KOPT-K1 (cell line): ENCODE results near the gene HERPUD1.

Experiments used
- H3K27ac ChIP-seq: fragments of 200-600 bp; sonication (generic); 2 replicates; pipeline ENCODE4 v1.5.1; 2016; ENCODE audit warnings: antibody characterized with exemption, mild to moderate bottlenecking, low read depth, low read length; ENCODE audit not compliant: poor library complexity, severe bottlenecking
- H3K36me3 ChIP-seq: fragments of 200-600 bp; sonication (generic); 2 replicates; pipeline ENCODE4 v1.5.1; 2017; ENCODE audit warnings: antibody characterized with exemption, mild to moderate bottlenecking, low read length, moderate library complexity; ENCODE audit not compliant: insufficient read depth
- H3K9me3 ChIP-seq: fragments of 200-600 bp; sonication (generic); 2 replicates; pipeline ENCODE4 v1.5.1; 2017; ENCODE audit warnings: antibody characterized with exemption, low read length, mild to moderate bottlenecking; ENCODE audit not compliant: insufficient read depth, poor library complexity, severe bottlenecking

HERPUD1 gene

GRCh38 chr16:56897026-56897799 is 34.7 kb upstream of the HERPUD1 start:
- Histone ChIP-seq H3K9me3 (no peaks in the 10 kb centered on the region), H3K36me3 (no peaks in the 10 kb centered on the region), H3K27ac (no peak overlapping the region)

DNA sequence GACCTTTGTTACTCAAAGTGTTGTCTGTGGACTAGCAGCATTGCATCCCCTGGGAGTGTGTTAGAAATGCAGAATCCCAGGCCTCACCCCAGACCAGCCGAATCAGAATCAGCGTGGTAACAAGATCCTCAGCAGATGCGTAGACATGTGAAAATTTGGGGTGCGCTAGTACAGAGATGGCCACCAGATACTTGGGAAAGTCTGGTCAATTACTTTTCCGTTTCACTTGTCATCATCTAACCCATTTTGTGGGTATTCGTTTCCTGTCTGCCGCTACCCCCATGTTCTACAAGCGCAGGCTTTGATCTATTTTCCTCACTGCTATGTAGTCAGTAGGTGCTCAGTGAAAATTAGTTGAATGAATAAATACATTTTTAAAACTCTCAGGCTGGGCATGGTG is 33.1 kb upstream of the HERPUD1 start:
- Histone ChIP-seq H3K9me3 (no peaks in the 10 kb centered on the region), H3K27ac (peak overlapping the region; percentile 11), H3K36me3 (no peaks in the 10 kb centered on the region)

- H3K9me3 ChIP-seq = no peaks in the 10 kb centered on the region
- no peak overlapping the region for H3K27ac ChIP-seq
- H3K36me3 ChIP-seq = no peaks in the 10 kb centered on the region
Measured at GRCh38 chr16:56903866-56904265, 28.1 kb upstream of the HERPUD1 start.

- Histone ChIP-seq H3K9me3 (no peaks in the 10 kb centered on the region), H3K36me3 (no peaks in the 10 kb centered on the region), H3K27ac (no peak overlapping the region)
Measured at GRCh38 chr16:56907401-56907800, 24.5 kb upstream of the HERPUD1 start.

- H3K9me3 ChIP-seq = no peaks in the 10 kb centered on the region
- H3K36me3 ChIP-seq = no peaks in the 10 kb centered on the region
- H3K27ac ChIP-seq = no peak overlapping the region
Measured at GRCh38 chr16:56909527-56909979, 22.4 kb upstream of the HERPUD1 start.

DNA sequence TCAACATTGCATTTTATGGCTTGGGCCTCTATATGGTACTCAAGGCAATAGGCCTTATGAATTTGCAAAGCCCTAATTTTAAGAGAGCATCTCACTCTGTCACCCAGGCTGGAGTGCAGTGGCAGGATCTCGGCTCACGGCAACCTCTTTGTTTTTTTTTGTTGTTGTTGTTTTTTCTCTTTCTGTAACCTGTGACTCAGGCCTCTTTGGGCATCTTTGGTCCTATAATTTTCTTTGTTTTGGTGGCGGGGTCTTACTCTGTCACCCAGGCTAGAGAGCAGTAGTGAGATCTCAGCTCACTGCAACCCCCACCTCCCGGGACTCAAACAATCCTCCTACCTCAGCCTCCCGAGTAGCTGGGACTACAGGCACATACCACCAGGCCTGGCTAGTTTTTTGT is 21.8 kb upstream of the HERPUD1 start:
- no peaks in the 10 kb centered on the region for H3K36me3 ChIP-seq
- no peak overlapping the region for H3K27ac ChIP-seq
- no peaks in the 10 kb centered on the region for H3K9me3 ChIP-seq

DNA sequence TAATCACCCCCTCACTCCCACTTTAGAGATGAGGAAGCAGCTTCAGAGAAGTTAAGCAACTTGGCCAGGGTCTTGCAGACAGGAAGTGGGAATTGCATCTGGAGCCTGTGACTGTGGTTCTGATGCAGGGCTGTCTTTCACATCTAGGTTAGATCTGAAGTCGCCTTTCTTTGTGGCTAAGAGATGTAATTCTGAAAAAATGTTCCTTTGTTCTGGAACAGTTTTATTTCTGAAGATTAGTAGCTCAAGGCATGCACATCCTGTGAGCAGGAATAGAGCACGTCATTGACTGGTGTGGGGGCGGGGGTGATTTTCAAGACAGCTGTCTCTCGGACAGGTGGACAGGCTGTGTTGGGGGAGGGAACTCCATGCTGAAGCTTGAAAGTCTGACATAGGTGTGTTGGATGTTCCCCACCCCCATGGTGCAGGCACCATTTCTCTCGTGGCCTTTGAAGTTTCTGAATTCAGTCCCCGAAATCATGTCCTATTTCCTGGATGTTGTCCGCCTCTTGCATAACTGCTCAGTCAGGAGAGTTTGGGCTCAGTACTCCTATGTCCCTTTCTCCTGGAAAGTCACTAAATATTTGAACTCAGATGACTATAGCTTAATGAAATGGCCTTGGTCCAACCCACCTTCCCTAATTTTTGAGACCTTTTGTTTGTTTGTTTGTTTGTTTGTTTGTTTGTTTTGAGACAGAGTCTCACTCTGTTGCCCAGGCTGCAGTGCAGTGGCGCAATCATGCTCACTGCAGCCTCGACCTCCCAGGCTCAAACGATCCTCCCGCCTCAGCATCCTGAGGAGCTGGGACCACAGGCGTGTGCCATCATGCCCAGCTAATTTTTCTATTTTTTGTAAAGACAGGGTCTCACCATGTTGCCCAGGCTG is 21.0 kb upstream of the HERPUD1 start:
- no peak overlapping the region for H3K27ac ChIP-seq
- H3K9me3 ChIP-seq = no peaks in the 10 kb centered on the region
- no peaks in the 10 kb centered on the region for H3K36me3 ChIP-seq

DNA sequence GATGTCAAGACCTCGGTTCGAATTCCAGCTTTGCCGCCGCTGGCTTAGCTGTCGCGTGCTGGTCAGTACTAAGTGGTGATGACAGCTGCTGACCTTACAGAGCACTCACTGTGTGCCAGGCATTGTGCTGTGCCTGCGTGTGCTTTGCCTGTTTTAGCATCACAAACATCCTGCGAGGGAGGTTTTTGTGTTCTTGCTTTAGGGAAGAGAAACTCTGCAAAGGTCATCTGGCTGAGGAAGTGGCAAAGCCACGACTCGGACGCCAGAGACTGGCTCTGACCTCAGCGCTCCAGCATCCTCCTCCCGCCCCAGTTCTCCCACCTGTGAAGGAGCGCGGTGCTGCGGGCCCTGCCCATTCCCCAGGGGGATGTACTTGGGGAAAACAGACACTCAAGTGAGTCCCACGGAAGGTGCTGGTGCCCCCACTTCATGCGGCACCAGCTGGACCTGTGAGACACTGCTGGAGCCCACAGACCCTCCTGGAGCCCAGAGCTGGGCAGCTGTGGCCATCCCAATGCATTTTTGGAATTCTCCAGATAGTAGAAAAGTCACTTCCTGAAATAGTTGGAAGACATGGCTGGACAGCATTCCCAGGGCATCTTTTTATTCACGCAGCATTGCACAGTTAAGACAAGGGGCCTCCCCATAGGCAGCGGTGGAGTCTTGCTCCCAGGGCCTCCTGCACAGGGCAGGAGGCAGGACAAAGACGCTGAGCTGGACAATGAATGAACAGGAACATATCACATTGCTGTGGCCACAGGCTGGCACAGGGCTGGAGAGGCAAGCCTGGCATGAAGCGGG is 20.0 kb upstream of the HERPUD1 start:
- no peaks in the 10 kb centered on the region for H3K9me3 ChIP-seq
- no peaks in the 10 kb centered on the region for H3K36me3 ChIP-seq
- no peak overlapping the region for H3K27ac ChIP-seq

DNA sequence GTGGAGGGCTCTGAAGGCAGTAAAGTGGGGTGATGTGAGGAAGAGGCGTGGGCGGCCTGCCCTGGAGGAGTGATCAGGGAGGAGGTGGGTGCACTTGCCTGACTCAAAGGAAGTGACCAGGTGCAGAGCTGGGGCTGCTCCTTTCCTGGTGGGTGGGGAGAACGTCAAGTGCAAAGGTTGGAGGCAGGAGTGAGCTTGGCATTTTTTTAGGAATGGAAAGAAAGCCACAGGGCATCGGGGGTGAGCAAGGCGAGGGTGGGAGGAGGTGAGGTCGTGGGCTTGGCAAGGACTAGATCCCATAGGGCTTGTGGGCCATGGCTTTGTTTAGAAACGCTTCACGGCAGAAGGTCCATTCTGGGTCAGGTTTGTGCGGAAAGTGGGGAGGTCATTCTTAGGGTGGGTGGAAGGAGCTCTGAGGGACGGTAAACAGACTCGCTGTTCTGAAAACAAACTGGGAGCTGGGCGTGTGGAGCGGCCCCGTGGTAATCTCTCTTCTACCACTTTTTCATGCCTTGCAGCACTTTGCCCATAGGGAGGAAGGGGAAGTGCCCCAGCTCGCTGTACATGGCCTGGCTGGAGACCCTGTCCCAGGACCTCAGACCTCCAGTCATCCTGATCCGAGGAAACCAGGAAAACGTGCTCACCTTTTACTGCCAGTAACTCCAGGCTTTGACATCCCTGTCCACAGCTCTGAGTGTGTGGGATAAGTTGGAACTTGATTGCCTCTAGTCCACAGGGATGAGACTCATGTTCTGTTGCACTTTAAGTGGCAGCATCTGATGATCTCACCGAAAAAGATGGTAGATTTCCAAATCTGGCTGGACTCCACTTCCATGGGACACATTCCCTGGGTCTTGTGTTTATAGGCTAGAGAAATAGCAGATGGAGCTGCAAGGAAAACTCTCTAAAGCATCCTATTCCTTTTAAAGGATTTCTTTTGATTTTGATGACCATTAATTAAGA is 18.9 kb upstream of the HERPUD1 start:
- no peaks in the 10 kb centered on the region for H3K9me3 ChIP-seq
- H3K27ac ChIP-seq = no peak overlapping the region
- no peaks in the 10 kb centered on the region for H3K36me3 ChIP-seq

DNA sequence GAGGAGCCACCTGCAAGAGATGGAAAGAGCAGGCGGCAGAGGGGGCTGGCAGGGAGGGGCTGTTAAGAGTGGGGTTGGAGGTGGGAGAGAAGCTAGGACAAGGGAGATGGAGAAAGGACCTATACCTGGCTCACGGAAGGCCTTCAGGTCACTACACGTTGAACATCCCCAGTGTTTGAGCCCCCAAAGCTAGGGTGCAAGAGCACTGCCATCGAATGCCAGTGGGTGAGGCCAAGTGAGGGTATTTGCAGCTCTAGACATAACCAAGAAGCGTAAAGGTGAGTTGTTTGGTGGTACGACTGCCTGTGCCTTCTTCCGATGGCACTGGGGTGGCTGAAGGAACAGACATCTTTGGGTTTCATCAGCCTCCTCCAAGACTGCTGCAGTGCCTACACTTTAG is 17.0 kb upstream of the HERPUD1 start:
- H3K27ac ChIP-seq = no peak overlapping the region
- no peaks in the 10 kb centered on the region for H3K36me3 ChIP-seq
- no peaks in the 10 kb centered on the region for H3K9me3 ChIP-seq

DNA sequence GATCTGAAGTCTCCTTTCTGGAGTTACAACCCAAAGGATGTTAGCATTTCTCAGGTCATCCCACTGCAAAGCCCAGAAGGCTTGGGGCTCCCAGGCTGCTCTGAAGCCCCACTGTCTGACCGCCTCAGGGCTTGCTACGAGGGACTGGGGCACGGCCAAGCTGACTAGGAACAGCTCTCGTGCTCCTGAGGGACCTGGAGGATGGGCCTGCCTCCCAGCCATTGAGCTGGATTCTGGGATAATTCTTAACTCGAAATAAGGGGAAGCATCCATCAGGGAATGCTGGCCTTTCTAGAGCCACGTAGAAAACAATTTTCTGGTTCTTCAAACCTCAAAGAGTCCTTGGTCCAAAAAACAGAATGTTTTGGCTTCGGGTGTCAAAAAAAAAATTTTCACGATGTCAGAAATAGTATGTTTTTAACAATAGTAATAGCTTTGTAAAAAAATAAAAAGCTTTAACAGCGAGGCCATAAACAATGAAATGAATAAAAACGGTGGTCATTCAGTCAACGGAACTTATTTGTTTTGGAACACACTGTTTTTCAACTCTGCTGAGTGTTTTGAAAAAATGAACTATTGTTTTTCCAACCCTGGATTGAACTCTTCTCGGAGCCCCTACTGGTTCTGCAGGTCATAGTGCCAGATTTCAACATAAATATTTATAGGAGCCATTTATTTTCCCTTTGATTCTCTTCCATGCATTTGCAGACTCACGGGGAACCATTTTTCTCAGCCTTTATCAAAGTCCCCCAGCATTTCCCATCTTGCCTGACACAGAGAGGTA is 16.4 kb upstream of the HERPUD1 start:
- no peaks in the 10 kb centered on the region for H3K9me3 ChIP-seq
- H3K36me3 ChIP-seq = no peaks in the 10 kb centered on the region
- H3K27ac ChIP-seq = no peak overlapping the region

DNA sequence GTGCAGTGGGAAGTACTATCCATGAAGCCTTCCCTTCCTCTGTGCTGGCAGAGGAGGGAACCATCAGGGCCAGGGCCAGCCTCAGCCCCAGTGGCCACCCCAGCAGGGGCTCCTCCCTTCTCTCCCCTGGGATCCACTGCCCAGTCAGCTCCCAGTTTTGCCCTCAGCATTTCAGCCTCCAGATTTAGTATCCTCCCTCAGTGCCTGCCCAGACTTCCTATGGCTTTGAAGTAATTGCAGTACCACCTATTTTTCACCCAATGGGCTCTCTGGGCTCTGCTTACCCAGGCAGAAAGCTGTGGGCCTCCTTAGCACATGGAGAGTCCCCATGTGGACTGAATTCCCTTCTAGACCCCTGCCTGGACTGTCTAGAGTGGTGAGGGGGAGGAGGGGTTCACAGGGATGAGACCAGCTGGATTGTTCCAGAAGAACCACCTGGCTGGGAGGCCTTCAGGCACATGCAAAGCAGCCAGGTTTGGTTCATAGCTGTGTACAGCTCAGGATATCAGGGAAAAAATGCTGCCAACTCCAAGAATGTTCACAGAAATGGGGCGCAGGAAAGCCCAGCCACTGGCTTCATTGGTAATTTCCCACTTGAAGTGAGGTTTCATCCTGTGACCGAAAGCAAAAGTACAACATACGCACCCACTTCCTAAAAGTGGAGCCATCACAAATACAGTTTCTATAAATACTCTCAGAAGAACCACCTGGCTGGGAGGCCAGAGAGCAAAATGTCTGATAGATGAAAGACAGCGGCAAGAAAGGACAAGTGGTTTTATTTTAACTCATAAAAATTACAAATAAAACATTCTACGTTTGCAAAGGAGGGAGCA is 15.2 kb upstream of the HERPUD1 start:
- no peaks in the 10 kb centered on the region for H3K36me3 ChIP-seq
- peak overlapping the region; percentile 72 for H3K27ac ChIP-seq
- no peaks in the 10 kb centered on the region for H3K9me3 ChIP-seq

GRCh38 chr16:56918467-56919012 is 13.4 kb upstream of the HERPUD1 start:
- Histone ChIP-seq H3K9me3 (no peaks in the 10 kb centered on the region), H3K27ac (no peak overlapping the region), H3K36me3 (no peaks in the 10 kb centered on the region)
